Smooth muscle cell (in vitro differentiated cells): ENCODE data around the gene GNPDA1. TPM values are rescaled to one million over a fixed set of nuclear protein-coding genes. Genes with fewer than 3 reads are reported as not detected.

ENCODE experiments used
- DNase-seq: peaks from one replicate; lab custom pipeline; 2025; ENCODE audit not compliant: unreplicated experiment; lab: John Stamatoyannopoulos, UW
- H2AFZ ChIP-seq: fragments of 200-600 bp; sonication (generic); 2 replicates; pipeline ENCODE4 v1.6.0; 2016; ENCODE audit warnings: antibody characterized with exemption, low read depth, mild to moderate bottlenecking
- H3F3A ChIP-seq: fragments of 200-600 bp; sonication (generic); 2 replicates; pipeline ENCODE4 v1.6.0; 2017; ENCODE audit warnings: antibody characterized with exemption, low read depth
- H3K27ac ChIP-seq: fragments of 200-600 bp; sonication (generic); 2 replicates; pipeline ENCODE4 v1.5.1; 2016; ENCODE audit warnings: low read depth, mild to moderate bottlenecking
- H3K27me3 ChIP-seq: fragments of 200-600 bp; sonication (generic); 2 replicates; pipeline ENCODE4 v1.6.1; 2016; ENCODE audit warnings: low read depth, mild to moderate bottlenecking
- H3K36me3 ChIP-seq: fragments of 200-600 bp; sonication (generic); 2 replicates; pipeline ENCODE4 v1.5.1; 2016; ENCODE audit warnings: low read depth
- H3K4me1 ChIP-seq: fragments of 200-600 bp; sonication (generic); 2 replicates; pipeline ENCODE4 v1.5.1; 2016; ENCODE audit warnings: low read depth
- H3K4me2 ChIP-seq: fragments of 200-600 bp; sonication (generic); 2 replicates; pipeline ENCODE4 v1.6.0; 2016; ENCODE audit warnings: mild to moderate bottlenecking
- H3K4me3 ChIP-seq: fragments of 200-600 bp; sonication (generic); 2 replicates; pipeline ENCODE4 v1.5.1; 2016; ENCODE audit warnings: mild to moderate bottlenecking
- H3K79me2 ChIP-seq: fragments of 200-600 bp; sonication (generic); 2 replicates; pipeline ENCODE4 v1.6.0; 2016; ENCODE audit warnings: low read depth, mild to moderate bottlenecking
- H3K9ac ChIP-seq: fragments of 200-600 bp; sonication (generic); 2 replicates; pipeline ENCODE4 v1.6.0; 2016; ENCODE audit warnings: low read depth
- H3K9me3 ChIP-seq: fragments of 200-600 bp; sonication (generic); replicated peaks from 2 replicates; pipeline ENCODE4 v1.5.1; 2016; ENCODE audit warnings: low read depth
- H4K20me1 ChIP-seq: fragments of 200-600 bp; sonication (generic); 2 replicates; pipeline ENCODE4 v1.6.0; 2016; ENCODE audit warnings: low read depth
- WGBS: methylation state at CpG from one replicate; pipeline ENCODE4 v1.1.7; 2016; ENCODE audit warnings: low lambda C conversion rate; 5-methylcytosine and 5-hydroxymethylcytosine counted together
- polyA plus RNA-seq: library from polyadenylated mRNA; unstranded; fragments of >200 nt; fragmentation: Nextera tagmentation; extraction: Ambion mirVana; gene quantifications from 2 replicates; pipeline ENCODE4 v1.2.1, GENCODE V29; 2016
- total RNA-seq: library from RNA; depleted of rRNA; stranded (reverse); fragments of >200 nt; gene quantifications from 2 replicates; pipeline ENCODE4 v1.2.3, GENCODE V29; 2014
- TF ChIP-seq, protein P1 (sequence below): fragments of 200-600 bp; sonication (generic); IDR thresholded peaks from 2 replicates; pipeline ENCODE4 v1.5.1; 2017; ENCODE audit warnings: borderline replicate concordance, mild to moderate bottlenecking, antibody characterized with exemption; ENCODE audit not compliant: insufficient read depth, poor library complexity, severe bottlenecking

Gene GNPDA1
- total and polyA plus RNA-seq, 2 experiments from 2014 or later: 29.6 to 30.3 TPM

DNA sequence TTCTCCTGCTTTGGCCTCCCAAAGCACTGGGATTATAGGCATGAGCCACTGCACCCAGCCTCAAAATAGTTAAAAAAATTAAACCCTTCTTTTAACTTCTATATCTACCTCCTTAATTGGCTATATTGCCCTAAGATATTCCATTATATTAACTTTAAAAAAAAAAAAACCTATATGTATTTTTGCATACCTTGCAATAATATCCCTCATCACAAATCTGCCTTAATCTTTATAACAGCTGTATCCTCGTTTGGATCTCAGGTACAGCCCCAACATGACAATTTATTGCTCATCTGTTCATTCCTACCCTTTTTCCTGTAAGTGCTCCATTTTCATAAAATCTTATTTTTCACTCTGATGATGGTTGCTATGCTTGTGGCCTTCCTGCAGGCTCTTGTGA is 12.7 kb downstream of the GNPDA1 start:
- Histone ChIP-seq H3K4me2 (no peak overlapping the region), H2AFZ (no peak overlapping the region), H3K4me3 (no peak overlapping the region), H3K36me3 (peaks cover 7% of the 10 kb centered on the region), H4K20me1 (no peaks in the 10 kb centered on the region), H3K27ac (no peak overlapping the region), H3F3A (peaks cover 13% of the 10 kb centered on the region), H3K79me2 (no peaks in the 10 kb centered on the region), H3K4me1 (no peaks in the 10 kb centered on the region), H3K9ac (no peak overlapping the region), H3K9me3 (no peaks in the 10 kb centered on the region), H3K27me3 (no peaks in the 10 kb centered on the region)
- TF ChIP-seq, protein P1, sequence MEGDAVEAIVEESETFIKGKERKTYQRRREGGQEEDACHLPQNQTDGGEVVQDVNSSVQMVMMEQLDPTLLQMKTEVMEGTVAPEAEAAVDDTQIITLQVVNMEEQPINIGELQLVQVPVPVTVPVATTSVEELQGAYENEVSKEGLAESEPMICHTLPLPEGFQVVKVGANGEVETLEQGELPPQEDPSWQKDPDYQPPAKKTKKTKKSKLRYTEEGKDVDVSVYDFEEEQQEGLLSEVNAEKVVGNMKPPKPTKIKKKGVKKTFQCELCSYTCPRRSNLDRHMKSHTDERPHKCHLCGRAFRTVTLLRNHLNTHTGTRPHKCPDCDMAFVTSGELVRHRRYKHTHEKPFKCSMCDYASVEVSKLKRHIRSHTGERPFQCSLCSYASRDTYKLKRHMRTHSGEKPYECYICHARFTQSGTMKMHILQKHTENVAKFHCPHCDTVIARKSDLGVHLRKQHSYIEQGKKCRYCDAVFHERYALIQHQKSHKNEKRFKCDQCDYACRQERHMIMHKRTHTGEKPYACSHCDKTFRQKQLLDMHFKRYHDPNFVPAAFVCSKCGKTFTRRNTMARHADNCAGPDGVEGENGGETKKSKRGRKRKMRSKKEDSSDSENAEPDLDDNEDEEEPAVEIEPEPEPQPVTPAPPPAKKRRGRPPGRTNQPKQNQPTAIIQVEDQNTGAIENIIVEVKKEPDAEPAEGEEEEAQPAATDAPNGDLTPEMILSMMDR: no peak
- no peak for DNase-seq
- 89% methylated on average over 1 of the region's 1 CpG for WGBS

DNA sequence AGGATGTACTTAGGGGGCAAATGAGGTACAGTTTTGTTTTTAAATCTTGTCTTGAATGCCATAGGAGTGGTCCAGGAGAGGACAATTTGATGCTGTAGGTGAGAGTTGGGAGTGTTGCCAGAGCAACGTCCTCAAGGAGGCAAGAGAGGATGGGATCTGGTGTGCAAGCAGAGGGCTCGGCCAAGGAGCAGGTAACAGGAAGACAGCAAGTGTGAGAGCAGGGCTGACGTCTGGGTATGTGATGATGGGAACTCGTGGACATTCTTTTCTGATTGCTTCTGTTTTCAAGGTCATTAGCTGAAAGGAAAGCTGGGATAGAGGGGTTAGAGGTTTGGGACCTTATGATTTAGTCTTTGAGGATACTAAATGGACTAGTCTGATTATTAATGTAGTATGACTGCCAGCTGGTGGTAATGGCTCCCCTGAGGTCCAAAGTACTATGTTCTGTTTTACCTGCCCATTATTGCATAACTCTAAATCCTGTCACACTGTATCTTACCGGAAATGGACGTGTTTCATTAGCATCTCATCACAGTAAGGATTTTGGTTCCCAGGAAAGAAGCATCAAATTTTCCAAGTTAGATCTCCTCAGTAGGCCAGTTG is 15.4 kb downstream of the GNPDA1 start:
- Histone ChIP-seq H3K36me3 (peaks cover 8% of the 10 kb centered on the region), H3K4me1 (no peaks in the 10 kb centered on the region), H3K79me2 (peaks cover 5% of the 10 kb centered on the region), H2AFZ (no peak overlapping the region), H3K27ac (no peak overlapping the region), H3K4me3 (no peak overlapping the region), H3K27me3 (no peaks in the 10 kb centered on the region), H3K9me3 (no peaks in the 10 kb centered on the region), H3F3A (peaks cover 13% of the 10 kb centered on the region), H4K20me1 (peaks cover 7% of the 10 kb centered on the region), H3K9ac (no peak overlapping the region), H3K4me2 (no peak overlapping the region)
- DNase-seq: no peak
- TF ChIP-seq, protein P1: no peak
- 70% methylated on average over 6 of the region's 6 CpGs for WGBS

DNA sequence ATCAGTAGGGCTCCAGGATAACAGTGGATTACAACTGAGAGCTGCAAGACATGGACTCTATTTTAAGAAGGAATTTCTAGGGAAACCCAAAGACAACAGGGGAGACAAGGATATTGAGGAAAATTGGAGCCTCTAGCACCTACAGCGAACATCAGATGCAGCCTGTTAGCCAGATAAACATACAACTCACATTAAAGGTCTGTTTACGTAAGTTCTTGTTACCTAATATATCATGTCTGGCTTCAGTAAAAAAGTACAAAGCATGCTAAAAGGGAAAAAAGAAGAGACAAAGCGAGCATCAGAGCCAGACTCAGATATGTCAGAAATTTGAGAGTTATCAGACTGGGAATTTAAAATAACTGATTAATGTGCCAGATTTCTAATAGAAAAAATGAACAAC is 17.2 kb downstream of the GNPDA1 start:
- no peak overlapping the region for H3K4me3 ChIP-seq
- no peaks in the 10 kb centered on the region for H3K27me3 ChIP-seq
- no peak overlapping the region for H3K4me2 ChIP-seq
- peaks cover 17% of the 10 kb centered on the region for H4K20me1 ChIP-seq
- H3K9ac ChIP-seq: no peak overlapping the region
- H3F3A ChIP-seq: peaks cover 4% of the 10 kb centered on the region
- TF ChIP-seq, protein P1: no peak
- no peak for DNase-seq
- no peak overlapping the region for H2AFZ ChIP-seq
- peaks cover 14% of the 10 kb centered on the region for H3K36me3 ChIP-seq
- no peaks in the 10 kb centered on the region for H3K9me3 ChIP-seq
- no peaks in the 10 kb centered on the region for H3K4me1 ChIP-seq
- 99% methylated on average over 3 of the region's 3 CpGs for WGBS
- H3K27ac ChIP-seq: no peak overlapping the region
- peaks cover 5% of the 10 kb centered on the region for H3K79me2 ChIP-seq

DNA sequence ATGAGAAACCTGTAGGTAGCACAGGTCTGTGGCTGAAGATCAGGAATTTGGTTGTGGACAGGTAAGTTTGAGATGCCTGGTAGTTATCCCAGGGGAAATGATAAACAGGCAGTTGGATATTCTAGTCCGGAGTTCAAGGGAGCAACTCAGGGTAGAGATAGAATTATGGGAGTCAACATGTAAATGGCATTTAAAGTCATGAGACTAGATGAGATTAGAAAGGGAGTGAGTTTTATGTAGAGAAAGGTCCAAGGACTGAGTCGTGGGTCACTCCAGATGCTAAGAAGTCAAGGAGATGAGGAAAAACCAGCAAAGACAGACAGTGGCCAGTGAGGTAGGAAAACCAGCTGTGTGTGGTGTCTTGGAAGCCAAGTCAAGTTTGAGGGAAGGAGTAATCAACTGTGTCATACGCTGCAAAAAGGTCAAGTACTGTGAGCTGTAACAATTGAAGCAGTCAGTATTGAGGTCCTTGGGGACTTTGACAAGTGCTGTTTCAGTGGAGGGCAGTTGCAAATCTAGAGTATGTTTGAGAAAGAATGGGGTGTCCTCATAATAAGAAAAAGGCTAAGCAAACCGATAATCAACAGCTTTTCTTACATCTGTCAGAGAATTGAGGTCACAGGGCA is 18.2 kb downstream of the GNPDA1 start:
- H3K4me2 ChIP-seq: no peak overlapping the region
- peaks cover 17% of the 10 kb centered on the region for H4K20me1 ChIP-seq
- H3K4me3 ChIP-seq: no peak overlapping the region
- H3K79me2 ChIP-seq: peaks cover 5% of the 10 kb centered on the region
- no peaks in the 10 kb centered on the region for H3K4me1 ChIP-seq
- WGBS: 88% methylated on average over 4 of the region's 4 CpGs
- H2AFZ ChIP-seq: no peak overlapping the region
- H3K36me3 ChIP-seq: peaks cover 14% of the 10 kb centered on the region
- no peaks in the 10 kb centered on the region for H3K9me3 ChIP-seq
- DNase-seq: no peak
- TF ChIP-seq, protein P1: no peak
- H3F3A ChIP-seq: peaks cover 9% of the 10 kb centered on the region
- H3K27me3 ChIP-seq: no peaks in the 10 kb centered on the region
- H3K27ac ChIP-seq: no peak overlapping the region
- H3K9ac ChIP-seq: no peak overlapping the region
